ENCODE measurements around the gene DOK6.

The DOK6 gene

DNA sequence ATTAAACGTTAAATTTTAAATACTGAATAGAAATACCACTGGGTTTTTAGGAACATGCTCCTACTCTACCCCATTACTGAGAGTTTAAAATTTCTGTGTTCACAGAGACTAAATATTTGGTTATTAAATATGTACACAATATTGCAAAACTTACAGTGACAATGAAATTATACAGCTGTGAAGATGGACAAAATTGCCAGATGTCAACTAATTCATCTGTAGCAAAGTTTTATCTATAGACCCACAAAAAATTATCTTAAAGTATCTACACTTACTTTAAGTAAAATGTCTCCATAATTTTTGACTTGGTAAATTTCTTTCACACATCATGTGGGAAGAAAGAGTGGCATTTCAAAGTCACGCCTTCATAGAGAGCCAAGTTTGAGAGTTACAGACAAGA lies 333.8 kb downstream of the DOK6 start:
- TF ChIP-seq, protein P1, sequence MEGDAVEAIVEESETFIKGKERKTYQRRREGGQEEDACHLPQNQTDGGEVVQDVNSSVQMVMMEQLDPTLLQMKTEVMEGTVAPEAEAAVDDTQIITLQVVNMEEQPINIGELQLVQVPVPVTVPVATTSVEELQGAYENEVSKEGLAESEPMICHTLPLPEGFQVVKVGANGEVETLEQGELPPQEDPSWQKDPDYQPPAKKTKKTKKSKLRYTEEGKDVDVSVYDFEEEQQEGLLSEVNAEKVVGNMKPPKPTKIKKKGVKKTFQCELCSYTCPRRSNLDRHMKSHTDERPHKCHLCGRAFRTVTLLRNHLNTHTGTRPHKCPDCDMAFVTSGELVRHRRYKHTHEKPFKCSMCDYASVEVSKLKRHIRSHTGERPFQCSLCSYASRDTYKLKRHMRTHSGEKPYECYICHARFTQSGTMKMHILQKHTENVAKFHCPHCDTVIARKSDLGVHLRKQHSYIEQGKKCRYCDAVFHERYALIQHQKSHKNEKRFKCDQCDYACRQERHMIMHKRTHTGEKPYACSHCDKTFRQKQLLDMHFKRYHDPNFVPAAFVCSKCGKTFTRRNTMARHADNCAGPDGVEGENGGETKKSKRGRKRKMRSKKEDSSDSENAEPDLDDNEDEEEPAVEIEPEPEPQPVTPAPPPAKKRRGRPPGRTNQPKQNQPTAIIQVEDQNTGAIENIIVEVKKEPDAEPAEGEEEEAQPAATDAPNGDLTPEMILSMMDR (IDR thresholded peaks at IDR 0.05; ENCODE audit: extremely low read depth, insufficient read depth, missing control alignments): no peak
- in situ Hi-C loops (cut with MboI; ENCODE audit: low pct_unique_long_range_greater_than_20kb, low sequenced_read_pairs, unreplicated experiment): no loop called here
- DNase-seq (ENCODE audit: low spot score): no peak

DNA sequence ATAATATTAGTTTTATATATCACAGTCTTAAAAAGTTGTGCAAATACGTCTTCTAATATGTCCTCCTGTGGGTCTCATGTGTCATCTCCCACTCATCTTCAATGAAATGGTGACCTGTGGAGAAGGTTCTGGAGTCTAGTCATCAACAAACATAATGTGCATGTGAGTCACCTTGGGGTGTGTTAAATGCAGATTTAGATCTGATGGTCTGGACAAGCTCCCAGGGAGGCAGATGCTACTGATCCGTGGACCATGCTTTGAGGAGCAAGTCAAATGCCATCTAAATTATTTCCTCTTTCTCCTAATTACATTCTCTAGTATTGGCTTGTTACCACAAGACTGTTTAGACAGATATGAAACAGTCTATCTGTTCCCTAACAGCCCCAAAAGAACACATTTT lies 336.0 kb downstream of the DOK6 start:
- no peak for DNase-seq (ENCODE audit: low spot score)
- in situ Hi-C loops (cut with MboI; ENCODE audit: low pct_unique_long_range_greater_than_20kb, low sequenced_read_pairs, unreplicated experiment): no loop called here
- TF ChIP-seq, protein P1 (IDR thresholded peaks at IDR 0.05; ENCODE audit: extremely low read depth, insufficient read depth, missing control alignments): no peak

DNA sequence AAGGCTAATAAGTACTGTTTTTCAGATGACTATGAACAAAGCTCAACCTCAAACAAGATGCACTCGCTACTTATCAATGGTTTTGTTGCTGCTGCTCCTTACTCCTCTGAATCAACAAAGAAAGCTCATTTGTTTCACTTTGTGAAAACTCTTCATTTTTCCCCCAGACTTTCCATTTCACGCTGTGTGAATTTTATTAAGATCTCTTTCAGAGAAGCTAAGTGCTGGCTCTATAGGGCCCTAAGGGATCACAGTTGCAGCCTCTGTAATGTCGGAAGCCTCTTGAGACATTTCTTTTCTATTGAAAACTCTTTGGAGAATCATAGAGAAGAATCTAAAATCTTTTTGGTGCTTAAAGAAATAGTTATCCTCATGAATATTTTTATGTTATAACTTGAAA lies 337.2 kb downstream of the DOK6 start:
- in situ Hi-C loops (cut with MboI; ENCODE audit: low pct_unique_long_range_greater_than_20kb, low sequenced_read_pairs, unreplicated experiment): no loop called here
- no peak for DNase-seq (ENCODE audit: low spot score)
- TF ChIP-seq, protein P1 (IDR thresholded peaks at IDR 0.05; ENCODE audit: extremely low read depth, insufficient read depth, missing control alignments): no peak

DNA sequence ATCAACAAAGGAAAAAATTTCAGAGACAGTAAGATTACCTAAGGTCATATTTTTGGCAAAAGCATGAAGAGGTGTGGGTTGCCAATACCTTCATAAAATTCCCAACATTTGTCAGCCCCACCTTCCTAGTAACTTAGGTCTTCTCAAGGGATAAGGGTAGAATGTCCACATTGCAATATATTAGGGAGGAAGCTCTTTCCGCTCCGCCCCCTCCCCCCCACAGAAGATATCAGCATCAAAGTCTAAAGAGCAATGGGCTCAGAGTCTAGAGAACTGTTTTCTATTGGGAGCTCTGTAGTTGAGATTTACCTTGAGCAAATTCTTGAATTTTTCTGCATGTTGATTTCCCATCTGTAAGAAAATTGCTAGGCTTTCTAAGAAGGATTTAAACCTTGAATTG lies 346.7 kb downstream of the DOK6 start:
- in situ Hi-C loops (cut with MboI; ENCODE audit: low pct_unique_long_range_greater_than_20kb, low sequenced_read_pairs, unreplicated experiment): no loop called here
- no peak for DNase-seq (ENCODE audit: low spot score)
- TF ChIP-seq, protein P1 (IDR thresholded peaks at IDR 0.05; ENCODE audit: extremely low read depth, insufficient read depth, missing control alignments): no peak

DNA sequence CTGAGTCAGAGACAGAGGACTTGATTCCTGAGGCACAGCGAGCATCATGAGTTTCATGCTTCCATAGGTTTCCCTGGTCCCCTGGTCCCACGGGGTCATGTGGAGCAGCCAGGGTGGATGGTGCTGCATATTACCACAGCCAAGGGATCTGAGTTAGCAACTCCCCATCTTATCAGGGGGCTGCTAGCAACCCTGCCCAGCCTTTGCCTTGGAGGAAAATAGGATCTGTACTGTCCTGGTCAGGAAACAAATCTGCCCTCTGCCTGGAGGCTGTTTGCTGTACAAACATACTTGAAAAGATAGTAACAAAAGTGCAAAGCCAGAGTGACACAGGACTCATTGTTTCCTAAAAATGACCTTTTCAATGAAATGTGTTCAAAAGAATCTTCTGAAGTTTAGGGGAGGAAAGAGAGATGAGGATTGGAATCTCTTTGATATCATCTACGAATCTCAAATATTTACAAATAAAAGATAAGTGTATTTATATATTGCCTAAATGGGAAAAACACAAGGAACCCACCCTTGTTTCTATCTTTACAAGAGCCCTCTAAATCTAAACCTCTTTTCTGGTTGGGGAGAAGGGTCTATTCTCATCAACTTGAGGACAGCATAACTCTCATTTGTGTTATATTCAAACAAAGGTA lies 352.2 kb downstream of the DOK6 start:
- in situ Hi-C loops (cut with MboI; ENCODE audit: low pct_unique_long_range_greater_than_20kb, low sequenced_read_pairs, unreplicated experiment): no loop called here
- TF ChIP-seq, protein P1 (IDR thresholded peaks at IDR 0.05; ENCODE audit: extremely low read depth, insufficient read depth, missing control alignments): no peak
- DNase-seq (ENCODE audit: low spot score): no peak

DNA sequence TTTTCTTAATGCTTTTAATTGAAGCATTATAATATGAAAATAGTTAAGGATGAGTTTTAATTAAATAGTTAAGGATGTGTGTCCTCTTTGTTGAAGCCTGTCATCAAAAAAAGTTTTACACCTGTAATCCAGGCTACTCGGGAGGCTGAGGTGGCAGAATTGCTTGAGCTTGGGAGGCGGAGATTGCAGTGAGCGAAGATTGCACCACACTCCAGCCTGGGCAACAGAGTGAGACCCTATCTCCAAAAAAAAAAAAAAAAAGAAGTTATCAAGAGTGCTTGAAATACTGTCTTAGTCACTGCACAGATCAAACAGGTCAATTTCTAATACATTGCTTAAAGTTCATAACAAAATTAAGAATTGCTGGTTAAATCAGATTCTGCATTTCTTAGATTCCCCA lies 353.4 kb downstream of the DOK6 start:
- DNase-seq (ENCODE audit: low spot score): no peak
- in situ Hi-C loops (cut with MboI; ENCODE audit: low pct_unique_long_range_greater_than_20kb, low sequenced_read_pairs, unreplicated experiment): no loop called here
- TF ChIP-seq, protein P1 (IDR thresholded peaks at IDR 0.05; ENCODE audit: extremely low read depth, insufficient read depth, missing control alignments): no peak

All from GM13977 (cell line).